ENCODE data around the gene TAF15.
A peak's percentile ranks its signal among the peaks of the same experiment; 100 is the strongest.

The TAF15 gene

GRCh38 chr17:35788477-35789368 is 20.6 kb upstream of the TAF15 start:
- DNase-seq: no peak

GRCh38 chr17:35790841-35791240 is 18.4 kb upstream of the TAF15 start:
- DNase-seq: no peak

GRCh38 chr17:35791681-35792350 is 17.5 kb upstream of the TAF15 start:
- DNase-seq: no peak

GRCh38 chr17:35793257-35793656 is 16.0 kb upstream of the TAF15 start:
- DNase-seq: no peak

GRCh38 chr17:35795007-35795870 is 14.0 kb upstream of the TAF15 start, which contains the start of gene MMP28:
TSS of gene MMP28 (minus strand) at chr17:35795641. CDS start at chr17:35795377, 264 bp downstream.
- peak; percentile 13 for DNase-seq

GRCh38 chr17:35795871-35796265 is 13.4 kb upstream of the TAF15 start:
- no peak for DNase-seq

GRCh38 chr17:35796942-35797341 is 12.3 kb upstream of the TAF15 start:
- no peak for DNase-seq

GRCh38 chr17:35797370-35797769 is 11.9 kb upstream of the TAF15 start:
- no peak for DNase-seq

GRCh38 chr17:35797918-35798317 is 11.4 kb upstream of the TAF15 start:
- no peak for DNase-seq

- DNase-seq: no peak
Measured at GRCh38 chr17:35799942-35800341, 9.3 kb upstream of the TAF15 start.

GRCh38 chr17:35801583-35802224 is 7.6 kb upstream of the TAF15 start:
- DNase-seq: no peak

GRCh38 chr17:35804658-35805192 is 4.6 kb upstream of the TAF15 start:
- peak; percentile 90 for DNase-seq

GRCh38 chr17:35807371-35808144 is 1.7 kb upstream of the TAF15 start:
- DNase-seq: no peak

GRCh38 chr17:35808240-35808961 is 883 bp upstream of the TAF15 start:
- no peak for DNase-seq

- no peak for DNase-seq
Measured at GRCh38 chr17:35809855-35810461, 674 bp downstream of the TAF15 start.

- DNase-seq: no peak
Measured at GRCh38 chr17:35811759-35812158, 2.5 kb downstream of the TAF15 start.

- no peak for DNase-seq
Measured at GRCh38 chr17:35812456-35812855, 3.2 kb downstream of the TAF15 start.

- no peak for DNase-seq
Measured at GRCh38 chr17:35816723-35817122, 7.4 kb downstream of the TAF15 start.

GRCh38 chr17:35817196-35817595 is 7.9 kb downstream of the TAF15 start:
- DNase-seq: no peak

- no peak for DNase-seq
Measured at GRCh38 chr17:35819455-35819854, 10.2 kb downstream of the TAF15 start.

Data from inflammatory macrophage treated with lipopolysaccharide for 4 hours (primary cell).